Sigmoid colon (tissue), 7 donors: ENCODE measurements around the gene HS1BP3. TPM values are rescaled to one million over a fixed set of nuclear protein-coding genes. Genes with fewer than 3 reads are reported as not detected.

ENCODE experiments used
- DNase-seq: peaks from one replicate; pipeline ENCODE4 v3.0.0-alpha.2; 2019
- H3K27ac ChIP-seq, 4 donors: fragments of 200-600 bp; sonication (generic); one replicate each; pipeline ENCODE4 v1.5.1; 2016 to 2019; ENCODE audit warnings: mild to moderate bottlenecking in 1 of 4
- H3K27me3 ChIP-seq, 3 donors: fragments of 200-600 bp; sonication (generic); one replicate each; pipeline ENCODE4 v1.5.1; 2019; ENCODE audit warnings: mild to moderate bottlenecking in 1 of 3
- H3K36me3 ChIP-seq, 4 donors: fragments of 200-600 bp; sonication (generic); one replicate each; pipeline ENCODE4 v1.5.1; 2016 to 2019
- H3K4me1 ChIP-seq, 4 donors: fragments of 200-600 bp; sonication (generic); one replicate each; pipeline ENCODE4 v1.5.1; 2017 to 2019
- H3K4me3 ChIP-seq, 4 donors: fragments of 200-600 bp; sonication (generic); one replicate each; pipeline ENCODE4 v1.5.1; 2017 to 2019; ENCODE audit warnings: mild to moderate bottlenecking in 2 of 4, moderate library complexity in 1 of 4
- H3K9me3 ChIP-seq, 4 donors: fragments of 200-600 bp in 3 of 4; sonication (generic) in 3 of 4; one replicate each; pipeline versions ENCODE4 v1.5.1 to v1.6.1; 2013 to 2019
- EP300 ChIP-seq, 4 donors: sonication (generic); formaldehyde crosslinking; IDR thresholded peaks; one replicate each; pipeline ENCODE4 v1.6.1; 2017; ENCODE audit warnings: antibody characterized with exemption in 4 of 4
- POLR2A ChIP-seq, 2 donors: fragments of 450-650 bp; IDR thresholded peaks; one replicate each; pipeline ENCODE4 v1.6.1; 2016; ENCODE audit warnings: antibody characterized with exemption in 2 of 2, mild to moderate bottlenecking in 2 of 2, moderate library complexity in 2 of 2
- POLR2AphosphoS5 ChIP-seq, 4 donors: sonication (generic); formaldehyde crosslinking; IDR thresholded peaks; one replicate each; pipeline ENCODE4 v1.6.1; 2017; ENCODE audit warnings: antibody characterized with exemption in 4 of 4
- WGBS, 2 donors: extraction: QIAGEN DNeasy Blood & Tissue Kit; methylation state at CpG; one replicate each; pipeline ENCODE4 v1.1.7; 2013; 5-methylcytosine and 5-hydroxymethylcytosine counted together
- intact Hi-C: fragments of 100-400 bp; cut with DNase I; formaldehyde crosslinking; loops from one replicate; pipeline ENCODE4 v1.15.1; 2023
- polyA plus RNA-seq, 3 donors: library from polyadenylated mRNA; stranded (reverse); fragments of 200-250 nt; gene quantifications; one replicate each; pipeline ENCODE4 v1.2.3, GENCODE V29; 2013
- total RNA-seq, 4 donors: library from RNA; depleted of rRNA; stranded (reverse); fragments of >200 nt; gene quantifications; one replicate each; pipeline ENCODE4 v1.1.0, GENCODE V29; 2016
- TF ChIP-seq, protein P1 (sequence below), 4 experiments: fragments of 450-650 bp in 3 of 4; fragments of 200-600 bp in 1 of 4; IDR thresholded peaks; one replicate each; pipeline ENCODE4 v1.5.1; 2016 to 2019; ENCODE audit warnings: antibody characterized with exemption in 4 of 4, mild to moderate bottlenecking in 3 of 4, moderate library complexity in 2 of 4
- donor health status: healthy with polysubstance abuse.
- donor health status: Bipolar disorder and iron deficiency.
- donor health status: healthy.

The HS1BP3 gene
- total and polyA plus RNA-seq, 7 donors = 25.2 to 54.6 (median 32.6) TPM

DNA sequence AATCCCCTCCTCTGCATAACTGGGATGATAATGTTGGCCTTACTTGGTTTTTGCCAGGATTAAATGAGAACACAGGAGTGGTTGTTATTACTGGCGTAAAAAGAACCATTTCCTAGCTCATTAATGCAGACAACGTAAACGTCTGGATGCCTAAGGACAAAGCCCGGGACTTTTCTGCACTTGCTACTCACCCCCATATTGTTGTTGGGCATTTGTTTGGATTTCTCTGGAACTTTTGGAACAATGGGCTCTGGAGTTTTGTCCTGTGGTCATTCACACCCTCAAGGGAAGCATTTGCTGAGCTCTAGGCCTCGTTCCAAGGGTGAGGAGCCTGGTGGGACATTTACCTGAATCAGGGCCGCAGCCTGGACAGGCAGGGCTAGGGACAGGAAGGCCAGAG lies 76.0 kb downstream of the HS1BP3 start:
- TF ChIP-seq POLR2A (IDR thresholded peaks at IDR 0.05) (no peak), EP300 (IDR thresholded peaks at IDR 0.05) (no peak)
- TF ChIP-seq, protein P1, sequence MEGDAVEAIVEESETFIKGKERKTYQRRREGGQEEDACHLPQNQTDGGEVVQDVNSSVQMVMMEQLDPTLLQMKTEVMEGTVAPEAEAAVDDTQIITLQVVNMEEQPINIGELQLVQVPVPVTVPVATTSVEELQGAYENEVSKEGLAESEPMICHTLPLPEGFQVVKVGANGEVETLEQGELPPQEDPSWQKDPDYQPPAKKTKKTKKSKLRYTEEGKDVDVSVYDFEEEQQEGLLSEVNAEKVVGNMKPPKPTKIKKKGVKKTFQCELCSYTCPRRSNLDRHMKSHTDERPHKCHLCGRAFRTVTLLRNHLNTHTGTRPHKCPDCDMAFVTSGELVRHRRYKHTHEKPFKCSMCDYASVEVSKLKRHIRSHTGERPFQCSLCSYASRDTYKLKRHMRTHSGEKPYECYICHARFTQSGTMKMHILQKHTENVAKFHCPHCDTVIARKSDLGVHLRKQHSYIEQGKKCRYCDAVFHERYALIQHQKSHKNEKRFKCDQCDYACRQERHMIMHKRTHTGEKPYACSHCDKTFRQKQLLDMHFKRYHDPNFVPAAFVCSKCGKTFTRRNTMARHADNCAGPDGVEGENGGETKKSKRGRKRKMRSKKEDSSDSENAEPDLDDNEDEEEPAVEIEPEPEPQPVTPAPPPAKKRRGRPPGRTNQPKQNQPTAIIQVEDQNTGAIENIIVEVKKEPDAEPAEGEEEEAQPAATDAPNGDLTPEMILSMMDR (IDR thresholded peaks at IDR 0.05) = no peak
- H3K36me3 ChIP-seq = no peaks in the 10 kb centered on the region
- no peak overlapping the region for H3K4me3 ChIP-seq
- no peaks in the 10 kb centered on the region for H3K9me3 ChIP-seq
- H3K27me3 ChIP-seq = no peaks in the 10 kb centered on the region
- H3K27ac ChIP-seq = peak overlapping the region; percentile 38 to 64 (median 56)
- intact Hi-C loops = loop anchor here (1.0 kb wide), 1 partner anchor 32 kb away; no protein-coding TSS in a partner anchor
- H3K4me1 ChIP-seq = peaks cover 0 to 39% (median 35%) of the 10 kb centered on the region in 4 donors
- DNase-seq = no peak
- 92 to 95% methylated on average over 6 of the region's 6 CpGs for WGBS, 2 donors

GRCh38 chr2:20574423-20574911 lies 76.4 kb downstream of the HS1BP3 start:
- no peak for DNase-seq
- H3K27me3 ChIP-seq = no peaks in the 10 kb centered on the region
- peaks cover 0 to 34% (median 31%) of the 10 kb centered on the region in 4 donors for H3K4me1 ChIP-seq
- TF ChIP-seq, protein P1 (IDR thresholded peaks at IDR 0.05) = no peak
- no peaks in the 10 kb centered on the region for H3K36me3 ChIP-seq
- WGBS, 2 donors = 94 to 96% methylated on average over 5 of the region's 5 CpGs
- H3K27ac ChIP-seq = peak overlapping the region; percentile 38 to 64 (median 56)
- intact Hi-C loops = no loop called here
- H3K9me3 ChIP-seq = no peaks in the 10 kb centered on the region
- no peak overlapping the region for H3K4me3 ChIP-seq

DNA sequence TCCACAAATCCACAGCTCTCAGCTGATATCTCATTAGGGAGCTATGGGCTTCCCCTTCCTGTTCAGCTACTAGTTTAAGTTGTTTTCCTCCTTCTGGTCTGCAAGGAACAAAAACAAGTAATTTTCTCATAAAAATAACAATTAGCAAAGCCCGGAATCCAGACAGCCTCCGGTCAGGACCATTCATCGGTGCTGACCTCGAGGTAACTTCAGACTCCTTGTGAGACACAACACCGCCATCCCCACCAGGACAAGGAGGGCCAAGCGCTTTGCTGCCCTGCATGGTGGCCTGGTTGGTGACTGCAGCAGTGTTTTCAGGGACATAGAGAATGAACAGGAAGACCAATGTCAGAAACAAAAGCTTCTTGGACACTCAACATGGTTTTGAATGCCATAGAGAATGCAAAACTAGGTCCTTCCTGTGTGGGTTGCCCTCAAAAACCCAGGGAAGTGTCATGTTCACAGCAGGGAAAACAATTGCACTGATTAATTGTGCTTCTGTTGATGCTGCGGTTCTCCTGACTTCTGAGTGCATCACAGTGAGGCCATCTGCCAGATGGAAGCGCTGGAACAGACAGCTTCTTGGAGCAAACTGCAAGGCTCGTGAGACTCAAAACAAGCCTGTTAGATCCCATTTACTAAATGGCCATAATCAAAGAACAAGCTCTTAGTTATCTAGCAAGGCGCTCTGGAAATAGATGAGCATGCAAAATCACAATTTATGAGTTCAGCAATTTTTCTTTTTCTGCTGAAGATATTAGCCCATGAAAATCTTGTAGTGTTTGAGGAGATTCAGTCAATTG lies 77.1 kb downstream of the HS1BP3 start:
- Histone ChIP-seq H3K4me1 (peaks cover 0 to 28% (median 24%) of the 10 kb centered on the region in 4 donors), H3K36me3 (no peaks in the 10 kb centered on the region), H3K4me3 (no peak overlapping the region), H3K27ac (peak overlapping the region; percentile 49 to 72 (median 64)), H3K27me3 (no peaks in the 10 kb centered on the region), H3K9me3 (no peaks in the 10 kb centered on the region)
- 82 to 90% methylated on average over 10 of the region's 10 CpGs for WGBS, 2 donors
- peak; percentile 88 for DNase-seq
- intact Hi-C loops = no loop called here
- TF ChIP-seq POLR2AphosphoS5 (IDR thresholded peaks at IDR 0.05) (peak; percentile 13 to 45 (median 28)), EP300 (IDR thresholded peaks at IDR 0.05) (no peak), POLR2A (IDR thresholded peaks at IDR 0.05) (no peak)
- TF ChIP-seq, protein P1 (IDR thresholded peaks at IDR 0.05) = no peak

DNA sequence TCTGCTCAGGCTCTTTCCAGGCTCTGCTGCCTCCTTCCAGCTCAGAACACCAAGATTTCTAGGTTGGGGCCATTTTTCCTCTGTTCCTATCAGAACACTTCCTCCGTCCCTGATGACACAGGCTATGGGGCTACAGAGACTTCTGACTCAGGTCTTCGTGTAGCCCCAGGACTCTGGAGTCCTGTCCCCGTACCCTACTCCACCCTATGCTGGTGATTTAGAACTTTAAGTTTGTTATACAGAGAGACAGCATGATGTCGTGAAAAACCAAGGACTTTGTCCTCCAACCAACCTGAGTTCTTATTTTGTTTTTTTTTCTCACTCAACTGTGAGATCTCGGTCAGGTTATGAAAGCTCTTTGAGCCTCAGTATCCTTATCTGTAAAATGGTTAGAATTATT lies 78.7 kb downstream of the HS1BP3 start:
- WGBS, 2 donors = 72 to 88% methylated on average over 5 of the region's 5 CpGs
- Histone ChIP-seq H3K27ac (peak overlapping the region in 2 of 4 donors; percentile 28 to 51), H3K4me1 (peaks cover 0 to 20% (median 17%) of the 10 kb centered on the region in 4 donors)

More for the DNA sequence above, 78.7 kb downstream of the HS1BP3 start:
- no peaks in the 10 kb centered on the region for H3K36me3 ChIP-seq
- no peak for DNase-seq
- H3K27me3 ChIP-seq = no peaks in the 10 kb centered on the region
- no peaks in the 10 kb centered on the region for H3K9me3 ChIP-seq
- H3K4me3 ChIP-seq = no peak overlapping the region
- TF ChIP-seq EP300 (IDR thresholded peaks at IDR 0.05) (no peak), POLR2A (IDR thresholded peaks at IDR 0.05) (no peak), POLR2AphosphoS5 (IDR thresholded peaks at IDR 0.05) (no peak)
- TF ChIP-seq, protein P1 (IDR thresholded peaks at IDR 0.05) = no peak
- intact Hi-C loops = no loop called here
